ENCODE data around the gene NCOR2. TPM values are rescaled to one million over a fixed set of nuclear protein-coding genes. Genes with fewer than 3 reads are reported as not detected.

Gene NCOR2
- polyA plus RNA-seq, 1 donor (not counting 4 experiments of a cell fraction or from before 2014, with no cell fraction given), result 4.7 TPM

GRCh38 chr12:124557518-124558223 is 9.7 kb downstream of the NCOR2 start:
- H3K4me1 ChIP-seq (ENCODE audit: control insufficient read depth, extremely low read depth, insufficient read depth, low read length), result peaks cover 17% of the 10 kb centered on the region
- no peak overlapping the region for H2AFZ ChIP-seq (ENCODE audit: control insufficient read depth, low read length)
- H3K9ac ChIP-seq (ENCODE audit: control insufficient read depth, extremely low read depth, insufficient read depth, low read length), result no peak overlapping the region
- no peak overlapping the region for H3K27ac ChIP-seq (ENCODE audit: control insufficient read depth, insufficient read depth, low read length)
- peaks cover 3% of the 10 kb centered on the region for H3K9me1 ChIP-seq (ENCODE audit: control insufficient read depth, extremely low read depth, insufficient read depth, low read length)
- no peak for TF ChIP-seq EZH2 (IDR thresholded peaks at IDR 0.05; ENCODE audit: low read length)
- TF ChIP-seq, protein P1, sequence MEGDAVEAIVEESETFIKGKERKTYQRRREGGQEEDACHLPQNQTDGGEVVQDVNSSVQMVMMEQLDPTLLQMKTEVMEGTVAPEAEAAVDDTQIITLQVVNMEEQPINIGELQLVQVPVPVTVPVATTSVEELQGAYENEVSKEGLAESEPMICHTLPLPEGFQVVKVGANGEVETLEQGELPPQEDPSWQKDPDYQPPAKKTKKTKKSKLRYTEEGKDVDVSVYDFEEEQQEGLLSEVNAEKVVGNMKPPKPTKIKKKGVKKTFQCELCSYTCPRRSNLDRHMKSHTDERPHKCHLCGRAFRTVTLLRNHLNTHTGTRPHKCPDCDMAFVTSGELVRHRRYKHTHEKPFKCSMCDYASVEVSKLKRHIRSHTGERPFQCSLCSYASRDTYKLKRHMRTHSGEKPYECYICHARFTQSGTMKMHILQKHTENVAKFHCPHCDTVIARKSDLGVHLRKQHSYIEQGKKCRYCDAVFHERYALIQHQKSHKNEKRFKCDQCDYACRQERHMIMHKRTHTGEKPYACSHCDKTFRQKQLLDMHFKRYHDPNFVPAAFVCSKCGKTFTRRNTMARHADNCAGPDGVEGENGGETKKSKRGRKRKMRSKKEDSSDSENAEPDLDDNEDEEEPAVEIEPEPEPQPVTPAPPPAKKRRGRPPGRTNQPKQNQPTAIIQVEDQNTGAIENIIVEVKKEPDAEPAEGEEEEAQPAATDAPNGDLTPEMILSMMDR (optimal IDR thresholded peaks at IDR 0.05 in 1 of 3, IDR thresholded peaks at IDR 0.05 in 1 of 3, conservative IDR thresholded peaks at IDR 0.05 in 1 of 3; ENCODE audit: extremely low read depth in 1 of 3, insufficient read depth in 2 of 3, low read length in 3 of 3), result no peak
- H3K36me3 ChIP-seq (ENCODE audit: control insufficient read depth in 2 of 2, extremely low read depth in 1 of 2, insufficient read depth in 2 of 2, low read length in 2 of 2), result peaks cover 4 to 5% of the 10 kb centered on the region in 2 experiments
- H3K4me2 ChIP-seq (ENCODE audit: control insufficient read depth, extremely low read depth, insufficient read depth, low read depth, low read length), result no peak overlapping the region
- DNase-seq (ENCODE audit: low read depth, low spot score) (no peak), FAIRE-seq (no peak)
- no peaks in the 10 kb centered on the region for H3K27me3 ChIP-seq (ENCODE audit: control insufficient read depth, extremely low read depth, insufficient read depth, low read length)
- dilution Hi-C loops (cut with MboI; ENCODE audit: extremely low pct_ligation_motif_present, low sequenced_read_pairs), result no loop called here
- peaks cover 99% of the 10 kb centered on the region for H3K79me2 ChIP-seq (ENCODE audit: control insufficient read depth, insufficient read depth, low read length)
- H3K9me3 ChIP-seq (ENCODE audit: control insufficient read depth, low read depth, low read length), result no peaks in the 10 kb centered on the region
- H3K4me3 ChIP-seq (ENCODE audit: control insufficient read depth in 2 of 3, extremely low read depth in 1 of 3, insufficient read depth in 2 of 3, low read depth in 1 of 3, low read length in 3 of 3), result no peak overlapping the region
- peaks cover 50% of the 10 kb centered on the region for H4K20me1 ChIP-seq (ENCODE audit: control insufficient read depth, extremely low read depth, insufficient read depth, low read length)

- Histone ChIP-seq H3K9me1 (ENCODE audit: control insufficient read depth, extremely low read depth, insufficient read depth, low read length) (peaks cover 3% of the 10 kb centered on the region), H3K4me3 (ENCODE audit: control insufficient read depth in 2 of 3, extremely low read depth in 1 of 3, insufficient read depth in 2 of 3, low read depth in 1 of 3, low read length in 3 of 3) (no peak overlapping the region), H3K27ac (ENCODE audit: control insufficient read depth, insufficient read depth, low read length) (no peak overlapping the region), H2AFZ (ENCODE audit: control insufficient read depth, low read length) (no peak overlapping the region), H3K27me3 (ENCODE audit: control insufficient read depth, extremely low read depth, insufficient read depth, low read length) (no peaks in the 10 kb centered on the region), H3K4me1 (ENCODE audit: control insufficient read depth, extremely low read depth, insufficient read depth, low read length) (peaks cover 24% of the 10 kb centered on the region), H4K20me1 (ENCODE audit: control insufficient read depth, extremely low read depth, insufficient read depth, low read length) (peaks cover 43% of the 10 kb centered on the region), H3K9ac (ENCODE audit: control insufficient read depth, extremely low read depth, insufficient read depth, low read length) (no peak overlapping the region), H3K9me3 (ENCODE audit: control insufficient read depth, low read depth, low read length) (no peaks in the 10 kb centered on the region), H3K4me2 (ENCODE audit: control insufficient read depth, extremely low read depth, insufficient read depth, low read depth, low read length) (no peak overlapping the region), H3K36me3 (ENCODE audit: control insufficient read depth in 2 of 2, extremely low read depth in 1 of 2, insufficient read depth in 2 of 2, low read length in 2 of 2) (peaks cover 4 to 5% of the 10 kb centered on the region in 2 experiments), H3K79me2 (ENCODE audit: control insufficient read depth, insufficient read depth, low read length) (peaks cover 99% of the 10 kb centered on the region)
- FAIRE-seq (no peak), DNase-seq (ENCODE audit: low read depth, low spot score) (no peak)
- TF ChIP-seq, protein P1 (optimal IDR thresholded peaks at IDR 0.05 in 1 of 3, IDR thresholded peaks at IDR 0.05 in 1 of 3, conservative IDR thresholded peaks at IDR 0.05 in 1 of 3; ENCODE audit: extremely low read depth in 1 of 3, insufficient read depth in 2 of 3, low read length in 3 of 3), result no peak
- TF ChIP-seq EZH2 (IDR thresholded peaks at IDR 0.05; ENCODE audit: low read length), result no peak
- dilution Hi-C loops (cut with MboI; ENCODE audit: extremely low pct_ligation_motif_present, low sequenced_read_pairs), result no loop called here
These were observed 10.4 kb downstream of the NCOR2 start for GRCh38 chr12:124556896-124557501.

All from keratinocyte (primary cell).